NB4 (cell line): ENCODE results near the gene CPA5.

ENCODE experiments used
- MYC ChIP-seq: IDR thresholded peaks from 2 replicates; pipeline ENCODE4 v1.6.1; 2011; ENCODE audit warnings: low read depth, low read length
- POLR2A ChIP-seq: IDR thresholded peaks from 2 replicates; pipeline ENCODE4 v1.6.1; 2011; ENCODE audit warnings: mild to moderate bottlenecking; ENCODE audit not compliant: insufficient read length; ENCODE audit errors: extremely low read depth
- TF ChIP-seq, protein P1 (sequence below): IDR thresholded peaks from one replicate; pipeline ENCODE4 v1.5.1; 2012; ENCODE audit warnings: low read depth, low read length
- TF ChIP-seq, protein P2 (sequence below): IDR thresholded peaks from 2 replicates; pipeline ENCODE4 v1.6.1; 2011; ENCODE audit warnings: low read depth, low read length

DNA sequence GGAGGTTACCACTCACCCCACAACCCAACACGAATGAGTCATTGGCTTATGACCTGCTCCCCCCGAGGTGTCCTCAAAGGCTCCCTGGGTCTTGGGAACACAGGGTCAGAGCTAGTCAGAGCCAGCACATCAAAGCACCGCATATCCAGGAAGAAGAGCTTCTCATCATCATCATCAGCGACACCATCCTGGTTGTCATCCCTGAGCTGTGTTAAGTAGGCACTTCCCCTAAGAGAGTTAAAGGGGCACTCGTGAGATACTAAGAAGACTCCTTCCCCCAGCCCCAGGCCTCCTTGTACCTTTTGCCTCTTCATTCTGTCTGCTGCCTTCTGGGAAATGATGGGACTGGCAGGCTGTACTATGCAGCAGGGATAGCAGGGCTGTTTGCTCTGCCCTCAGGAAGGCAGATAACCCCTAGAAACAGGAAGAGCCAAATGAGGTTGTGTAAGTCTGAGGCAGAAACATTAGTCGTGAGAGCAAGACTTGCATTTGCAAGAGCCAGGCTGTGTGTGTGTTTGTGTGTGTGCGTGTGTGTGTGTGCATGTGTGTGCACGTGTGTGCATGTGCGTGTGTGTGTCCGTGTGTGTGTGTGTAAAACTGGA lies 24.6 kb downstream of the CPA5 start:
- TF ChIP-seq, protein P1, sequence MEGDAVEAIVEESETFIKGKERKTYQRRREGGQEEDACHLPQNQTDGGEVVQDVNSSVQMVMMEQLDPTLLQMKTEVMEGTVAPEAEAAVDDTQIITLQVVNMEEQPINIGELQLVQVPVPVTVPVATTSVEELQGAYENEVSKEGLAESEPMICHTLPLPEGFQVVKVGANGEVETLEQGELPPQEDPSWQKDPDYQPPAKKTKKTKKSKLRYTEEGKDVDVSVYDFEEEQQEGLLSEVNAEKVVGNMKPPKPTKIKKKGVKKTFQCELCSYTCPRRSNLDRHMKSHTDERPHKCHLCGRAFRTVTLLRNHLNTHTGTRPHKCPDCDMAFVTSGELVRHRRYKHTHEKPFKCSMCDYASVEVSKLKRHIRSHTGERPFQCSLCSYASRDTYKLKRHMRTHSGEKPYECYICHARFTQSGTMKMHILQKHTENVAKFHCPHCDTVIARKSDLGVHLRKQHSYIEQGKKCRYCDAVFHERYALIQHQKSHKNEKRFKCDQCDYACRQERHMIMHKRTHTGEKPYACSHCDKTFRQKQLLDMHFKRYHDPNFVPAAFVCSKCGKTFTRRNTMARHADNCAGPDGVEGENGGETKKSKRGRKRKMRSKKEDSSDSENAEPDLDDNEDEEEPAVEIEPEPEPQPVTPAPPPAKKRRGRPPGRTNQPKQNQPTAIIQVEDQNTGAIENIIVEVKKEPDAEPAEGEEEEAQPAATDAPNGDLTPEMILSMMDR: no peak
- no peak for TF ChIP-seq POLR2A
- TF ChIP-seq, protein P2, sequence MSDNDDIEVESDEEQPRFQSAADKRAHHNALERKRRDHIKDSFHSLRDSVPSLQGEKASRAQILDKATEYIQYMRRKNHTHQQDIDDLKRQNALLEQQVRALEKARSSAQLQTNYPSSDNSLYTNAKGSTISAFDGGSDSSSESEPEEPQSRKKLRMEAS: peak; percentile 55
- no peak for TF ChIP-seq MYC
